ENCODE data around the gene CFAP251.

- no peak for TF ChIP-seq YY1 (IDR thresholded peaks at IDR 0.05; ENCODE audit: insufficient read depth, insufficient read length)
- TF ChIP-seq ZNF274 (IDR thresholded peaks at IDR 0.05; ENCODE audit: low read depth, low read length), result no peak
These were observed 18.8 kb upstream of the CFAP251 start for GRCh38 chr12:121899590-121899989.
